Calu3 (cell line): ENCODE measurements around the gene MRPL39. TPM values are rescaled to one million over a fixed set of nuclear protein-coding genes. Genes with fewer than 3 reads are reported as not detected.

Experiments
- BruUV-seq: library from RNA; stranded (reverse); fragments of 400-500 nt; replicated peaks from 2 replicates; lab custom pipeline; 2021; lab: Mats Ljungman, UMichigan
- CTCF ChIA-PET: fragments of 300-600 bp; sonication (Branson Sonifier 250); formaldehyde crosslinking; loops from one replicate; lab custom pipeline; 2022; ENCODE audit warnings: antibody characterized with exemption; lab: Charles Lee
- DNase-seq: peaks from one replicate; pipeline ENCODE4 v3.0.0; 2022
- H3K27ac Mint-ChIP-seq: one replicate; pipeline ENCODE4 v1.8.0; 2022; ENCODE audit warnings: mixed read lengths; ENCODE audit not compliant: unreplicated experiment
- H3K27me3 Mint-ChIP-seq: one replicate; pipeline ENCODE4 v1.8.0; 2022; ENCODE audit warnings: mixed read lengths; ENCODE audit not compliant: unreplicated experiment
- H3K36me3 Mint-ChIP-seq: one replicate; pipeline ENCODE4 v1.8.0; 2022; ENCODE audit warnings: mild to moderate bottlenecking, moderate library complexity, mixed read lengths; ENCODE audit not compliant: insufficient read depth, unreplicated experiment
- H3K4me1 Mint-ChIP-seq: one replicate; pipeline ENCODE4 v1.8.0; 2022; ENCODE audit warnings: mild to moderate bottlenecking, low read depth, mixed read lengths; ENCODE audit not compliant: unreplicated experiment
- H3K4me3 Mint-ChIP-seq: one replicate; pipeline ENCODE4 v1.8.0; 2022; ENCODE audit warnings: mild to moderate bottlenecking, low read depth, moderate library complexity, mixed read lengths; ENCODE audit not compliant: unreplicated experiment
- H3K9me3 Mint-ChIP-seq: one replicate; pipeline ENCODE4 v1.8.0; 2022; ENCODE audit warnings: low read depth, mixed read lengths; ENCODE audit not compliant: unreplicated experiment
- CTCF ChIP-seq: fragments of 200-600 bp; IDR thresholded peaks from one replicate; pipeline ENCODE4 v1.8.0; 2022; ENCODE audit warnings: antibody characterized with exemption; ENCODE audit not compliant: unreplicated experiment
- intact Hi-C: fragments of 100-400 bp; cut with micrococcal nuclease; formaldehyde crosslinking; loops from one replicate; pipeline ENCODE4 v1.10.0; 2022; ENCODE audit not compliant: unreplicated experiment
- total RNA-seq: library from RNA; stranded (reverse); gene quantifications from 2 replicates; pipeline ENCODE4 v1.2.3, GENCODE V29; 2022

The MRPL39 gene
- total RNA-seq, 1 experiment from 2014 or later: 20.0 TPM

GRCh38 chr21:25559746-25560145, 47.5 kb downstream of the MRPL39 start:
- peaks cover 3% of the 10 kb centered on the region for H3K27me3 Mint-ChIP-seq
- H3K9me3 Mint-ChIP-seq: no peaks in the 10 kb centered on the region
- intact Hi-C loops: loop anchor here (5.0 kb wide), 1 partner anchor 137 kb away; no protein-coding TSS in a partner anchor
- H3K36me3 Mint-ChIP-seq: peaks cover 7% of the 10 kb centered on the region
- no TSS peak for BruUV-seq
- no peak overlapping the region for H3K4me3 Mint-ChIP-seq
- no peak for TF ChIP-seq CTCF
- H3K27ac Mint-ChIP-seq: no peak overlapping the region
- no peaks in the 10 kb centered on the region for H3K4me1 Mint-ChIP-seq
- DNase-seq: no peak
- CTCF ChIA-PET: no interaction called here

GRCh38 chr21:25558123-25558522, 49.2 kb downstream of the MRPL39 start:
- intact Hi-C loops: no loop called here
- no TSS peak for BruUV-seq
- Mint-ChIP-seq H3K36me3 (peaks cover 7% of the 10 kb centered on the region), H3K27ac (no peak overlapping the region), H3K9me3 (no peaks in the 10 kb centered on the region), H3K27me3 (peaks cover 15% of the 10 kb centered on the region), H3K4me3 (no peak overlapping the region), H3K4me1 (no peaks in the 10 kb centered on the region)
- CTCF ChIA-PET: no interaction called here
- no peak for DNase-seq
- no peak for TF ChIP-seq CTCF

GRCh38 chr21:25557180-25557579, 50.1 kb downstream of the MRPL39 start:
- intact Hi-C loops: no loop called here
- H3K9me3 Mint-ChIP-seq: no peaks in the 10 kb centered on the region
- no peaks in the 10 kb centered on the region for H3K4me1 Mint-ChIP-seq
- H3K27ac Mint-ChIP-seq: no peak overlapping the region
- H3K36me3 Mint-ChIP-seq: peaks cover 7% of the 10 kb centered on the region
- peaks cover 15% of the 10 kb centered on the region for H3K27me3 Mint-ChIP-seq
- H3K4me3 Mint-ChIP-seq: no peak overlapping the region
- TF ChIP-seq CTCF: no peak
- CTCF ChIA-PET: no interaction called here
- BruUV-seq: no TSS peak
- no peak for DNase-seq

GRCh38 chr21:25556091-25556490, 51.2 kb downstream of the MRPL39 start:
- intact Hi-C loops: no loop called here
- Mint-ChIP-seq H3K4me3 (no peak overlapping the region), H3K4me1 (no peaks in the 10 kb centered on the region), H3K36me3 (no peaks in the 10 kb centered on the region), H3K9me3 (no peaks in the 10 kb centered on the region), H3K27me3 (peaks cover 15% of the 10 kb centered on the region), H3K27ac (no peak overlapping the region)
- CTCF ChIA-PET: no interaction called here
- BruUV-seq: no TSS peak
- no peak for TF ChIP-seq CTCF
- DNase-seq: no peak
